Mucosa of gallbladder (tissue), 1 donor: Measurements from ENCODE around the gene FGF14. TPM values are rescaled to one million over a fixed set of nuclear protein-coding genes. Genes with fewer than 3 reads are reported as not detected.
"Not testable (repeated sequence)": the region's sequence is repeated elsewhere in the genome, so short reads cannot be mapped to it uniquely, and the experiment has no call there.

ENCODE experiments used
- DNase-seq: peaks from one replicate; pipeline ENCODE4 v3.0.0-alpha.2; 2020; ENCODE audit warnings: low spot score
- total RNA-seq: library from RNA; stranded (reverse); gene quantifications from one replicate; pipeline ENCODE4 v1.2.1, GENCODE V29; 2021
- donor health status: DM: no; HTN: no; CAD: no.

Gene FGF14
- total RNA-seq, 1 donor from 2014 or later, result 1.5 TPM

DNA sequence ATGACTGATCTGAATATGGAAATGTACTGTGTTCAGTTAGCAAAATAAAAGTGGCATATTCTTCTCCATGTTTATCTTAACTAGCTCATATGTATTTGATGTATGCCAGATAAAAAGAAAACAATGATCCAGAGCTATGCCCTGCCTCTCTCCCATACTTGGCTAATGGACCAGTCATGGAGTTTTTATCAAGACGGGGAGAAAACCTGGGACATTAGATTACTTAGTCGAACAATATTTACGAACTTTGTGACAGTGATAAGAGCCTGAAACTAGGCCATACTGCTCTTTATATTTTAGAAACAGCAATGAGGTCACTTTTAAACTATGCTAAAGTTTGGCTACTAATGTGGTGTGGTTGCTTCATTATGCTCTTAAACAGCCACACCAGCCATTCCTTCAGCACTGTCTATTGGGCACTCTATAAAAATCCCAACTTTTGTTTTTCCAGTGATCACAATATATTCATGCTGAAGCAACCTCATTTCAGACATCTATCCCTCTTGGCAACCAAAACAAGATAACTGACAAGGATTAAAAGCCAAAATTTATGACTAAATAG is 265.0 kb downstream of the FGF14 start:
- no peak for DNase-seq

DNA sequence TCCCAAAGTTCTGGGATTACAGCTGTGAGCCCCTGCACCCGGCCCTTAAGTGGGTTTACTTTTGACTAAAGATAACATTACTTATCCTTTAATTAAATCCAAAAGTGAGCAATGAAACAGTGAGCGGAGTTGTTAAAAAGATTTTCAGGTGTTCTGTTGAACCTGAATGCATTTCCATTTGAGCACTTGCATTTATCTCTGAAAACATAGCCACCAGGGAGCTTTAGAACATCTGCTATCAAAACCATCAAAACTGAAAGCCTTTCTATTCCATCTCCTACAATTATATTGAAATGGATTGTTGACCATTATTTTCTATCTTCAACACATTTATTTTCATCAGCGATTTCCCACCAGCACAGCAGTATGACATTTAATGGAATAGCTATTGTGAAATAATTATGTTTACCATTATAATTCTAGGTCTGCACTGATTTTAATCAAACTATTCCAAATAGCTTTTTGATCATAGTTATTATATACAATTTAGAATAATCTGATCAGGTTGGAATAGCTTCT is 269.0 kb downstream of the FGF14 start:
- no peak for DNase-seq

DNA sequence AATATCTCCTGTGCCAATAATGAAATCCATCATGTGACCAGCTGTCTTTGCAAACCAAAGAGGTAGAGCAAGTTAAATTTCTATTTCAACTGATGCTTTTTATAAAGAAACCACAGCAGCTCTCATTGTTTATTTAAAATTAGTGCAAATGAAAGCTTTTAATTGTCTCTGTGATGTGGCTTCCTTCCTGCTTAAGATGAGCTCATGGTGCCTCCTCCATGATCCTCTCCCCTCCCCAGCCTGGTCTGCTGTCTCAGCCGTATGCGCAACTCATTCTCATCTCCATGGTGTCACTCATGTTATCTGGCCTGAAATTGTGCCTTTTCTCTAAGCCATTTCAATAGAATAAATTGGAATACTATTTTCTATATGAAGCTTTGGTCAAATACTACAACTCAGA is 270.6 kb downstream of the FGF14 start:
- DNase-seq, result no peak

DNA sequence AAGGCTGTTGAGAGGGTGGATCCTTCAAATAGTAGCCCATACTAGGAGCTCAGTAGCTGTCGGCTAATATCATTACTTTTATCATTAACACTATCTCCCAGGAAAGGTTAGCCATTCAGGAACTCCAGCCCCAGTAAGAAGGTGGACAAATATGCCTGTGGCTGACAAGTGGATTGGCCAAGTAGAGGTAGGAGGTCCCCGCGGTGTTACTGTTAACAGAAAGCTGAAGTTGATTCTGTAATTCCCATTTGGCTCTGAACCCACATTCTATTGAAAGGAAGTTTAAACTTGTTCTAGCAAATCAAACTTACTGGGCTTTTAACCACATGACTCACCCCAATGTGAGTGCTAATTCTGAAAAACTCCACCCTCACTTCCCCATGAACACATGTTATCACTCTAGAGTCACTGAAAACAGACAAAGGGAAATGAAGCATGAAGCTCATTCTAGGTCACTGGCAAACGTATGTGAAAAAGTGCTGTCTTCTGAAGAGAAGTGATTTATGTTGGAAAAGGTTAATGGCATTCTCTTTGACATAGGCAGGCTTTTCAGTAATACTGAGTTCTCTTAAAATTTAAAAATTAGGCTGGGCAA is 273.5 kb downstream of the FGF14 start:
- no peak for DNase-seq

DNA sequence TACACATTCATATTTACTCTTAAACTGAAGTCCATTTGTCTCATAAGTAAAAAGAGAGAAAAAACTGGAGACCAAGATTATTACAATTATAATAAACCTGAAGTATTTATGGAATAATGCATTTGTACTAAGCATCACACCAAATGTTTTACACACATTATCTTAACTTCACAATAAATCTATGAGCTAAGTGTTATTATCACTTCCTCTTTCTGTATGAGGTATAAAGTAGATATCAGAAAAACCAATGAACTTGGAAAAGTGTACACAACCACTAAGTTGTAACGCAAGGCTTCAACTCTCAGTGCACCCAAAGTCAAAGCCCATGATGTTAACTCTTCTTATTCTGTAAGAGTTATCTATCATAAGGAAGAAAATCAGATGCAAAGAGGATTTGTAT is 274.7 kb downstream of the FGF14 start:
- DNase-seq, result no peak

DNA sequence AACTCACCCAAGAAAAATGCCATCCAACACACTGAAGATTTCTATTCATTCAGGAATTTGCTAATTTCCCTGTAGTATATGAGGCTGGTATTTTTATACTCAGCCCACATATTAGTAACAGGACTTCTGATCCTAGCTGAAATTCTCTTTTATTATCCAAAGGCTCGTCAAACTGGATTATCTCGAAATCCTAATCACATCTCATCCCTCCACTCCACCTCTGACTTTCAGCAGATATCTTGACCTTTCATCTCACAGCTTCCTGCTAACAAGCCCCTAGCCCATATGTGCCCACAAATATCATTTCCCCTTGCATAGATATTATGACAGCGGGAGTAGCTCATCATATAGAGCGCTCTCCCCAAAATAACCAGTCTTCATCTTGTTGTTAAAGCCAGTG is 279.7 kb downstream of the FGF14 start:
- no peak for DNase-seq

DNA sequence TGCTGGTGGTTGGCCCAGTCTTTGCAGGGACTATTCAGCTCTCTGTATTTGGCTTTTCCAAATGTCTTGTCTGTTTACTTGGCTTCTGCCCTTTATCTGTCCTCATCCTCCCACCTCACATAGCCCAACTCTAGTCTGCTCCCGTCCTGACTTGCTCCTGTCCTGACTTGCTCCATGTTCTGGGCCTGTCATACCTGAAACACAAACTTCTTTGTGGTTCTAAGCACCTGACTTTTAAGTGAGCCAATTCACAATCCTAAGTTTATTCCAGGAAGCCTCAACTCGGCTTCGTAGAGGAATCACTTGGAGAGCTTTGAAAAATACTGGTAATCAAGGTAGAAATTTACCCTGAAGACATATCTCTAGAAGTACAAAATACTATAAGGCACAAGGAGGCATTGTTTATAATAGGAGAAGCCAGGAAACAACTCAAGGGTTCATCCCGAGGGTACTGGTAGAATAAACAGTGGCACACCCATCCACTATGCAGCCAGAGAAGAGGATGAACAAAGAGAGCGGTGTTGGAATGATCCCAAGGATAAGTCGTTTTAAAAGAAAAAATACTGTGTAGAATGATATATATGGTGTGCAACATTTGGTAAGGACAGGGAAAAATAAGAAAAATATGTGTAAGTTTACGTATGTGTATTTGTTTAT is 284.5 kb downstream of the FGF14 start:
- no peak for DNase-seq

DNA sequence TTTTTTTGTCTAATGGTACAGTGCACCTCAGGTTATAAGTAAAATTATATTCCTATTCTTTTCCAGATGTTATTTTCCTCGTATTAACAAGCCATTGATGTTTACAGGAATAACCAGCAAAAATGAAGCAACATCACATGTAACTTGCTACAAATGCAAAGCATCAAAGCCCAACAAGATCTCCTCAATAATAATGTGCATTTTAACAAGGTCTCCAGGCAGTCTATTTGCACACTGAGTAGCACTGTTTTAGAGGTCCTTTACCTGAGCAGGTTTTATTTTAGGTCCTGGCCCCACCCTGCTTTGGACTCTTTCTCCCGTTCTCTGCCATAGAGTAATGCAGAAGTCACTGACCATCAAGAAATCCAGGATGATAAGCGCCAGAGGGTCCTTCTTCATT is 298.4 kb downstream of the FGF14 start:
- no peak for DNase-seq

DNA sequence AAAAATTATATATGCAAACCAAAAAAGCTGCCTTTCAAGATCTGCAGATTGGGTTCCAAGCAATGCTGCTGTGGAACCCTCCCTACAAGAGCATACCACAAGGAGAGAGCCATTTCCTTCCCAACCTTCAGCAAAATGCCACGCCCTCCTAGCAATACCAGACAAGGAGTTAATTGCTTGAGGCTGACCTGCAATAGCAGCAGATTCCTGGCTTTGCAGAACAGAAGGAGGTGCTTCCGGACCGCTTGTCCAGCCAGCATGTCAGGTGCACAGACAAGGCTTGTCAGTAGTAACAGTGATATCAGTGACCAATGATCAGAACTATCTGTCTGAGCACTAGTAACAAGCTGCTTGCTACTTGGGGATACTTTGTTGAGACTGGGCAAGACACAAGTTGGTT is 301.6 kb downstream of the FGF14 start:
- no peak for DNase-seq

DNA sequence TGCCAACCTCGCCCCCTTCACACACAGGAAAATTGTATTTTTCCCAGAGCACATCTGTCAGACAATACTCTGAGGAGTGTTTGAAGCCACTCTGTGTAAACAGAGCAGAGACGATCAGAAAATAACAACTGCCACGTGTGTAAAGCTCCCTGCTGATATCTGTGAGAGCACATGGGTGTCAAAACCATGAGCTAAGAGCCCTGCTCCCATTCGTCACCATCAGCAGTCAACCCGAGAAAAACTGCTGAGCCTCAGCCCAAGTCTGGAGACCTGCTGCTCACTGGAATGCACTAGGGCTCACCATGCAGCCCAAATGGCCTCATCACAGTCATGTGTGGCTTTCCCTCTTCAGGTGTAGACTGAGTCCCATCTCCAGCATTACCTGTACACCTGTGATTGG is 304.1 kb downstream of the FGF14 start:
- DNase-seq, result no peak

DNA sequence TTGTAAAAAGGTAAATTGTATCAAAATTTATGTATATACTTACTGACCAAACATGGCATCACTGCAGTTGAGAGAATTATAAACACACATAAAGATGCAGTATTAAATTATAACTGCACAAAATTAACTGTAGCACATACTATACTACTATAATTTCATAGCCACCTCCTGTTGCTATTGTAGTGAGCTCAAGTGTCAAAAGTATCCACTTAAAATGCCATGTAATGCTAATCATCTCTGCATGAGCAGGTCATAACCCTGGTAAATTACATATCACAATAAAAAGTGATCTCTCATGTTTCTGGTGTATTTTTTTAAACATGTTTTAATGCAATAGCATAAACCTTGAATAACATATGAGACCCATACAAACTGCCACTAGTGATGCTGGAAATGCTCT is 308.6 kb downstream of the FGF14 start:
- DNase-seq, result not testable (repeated sequence)

DNA sequence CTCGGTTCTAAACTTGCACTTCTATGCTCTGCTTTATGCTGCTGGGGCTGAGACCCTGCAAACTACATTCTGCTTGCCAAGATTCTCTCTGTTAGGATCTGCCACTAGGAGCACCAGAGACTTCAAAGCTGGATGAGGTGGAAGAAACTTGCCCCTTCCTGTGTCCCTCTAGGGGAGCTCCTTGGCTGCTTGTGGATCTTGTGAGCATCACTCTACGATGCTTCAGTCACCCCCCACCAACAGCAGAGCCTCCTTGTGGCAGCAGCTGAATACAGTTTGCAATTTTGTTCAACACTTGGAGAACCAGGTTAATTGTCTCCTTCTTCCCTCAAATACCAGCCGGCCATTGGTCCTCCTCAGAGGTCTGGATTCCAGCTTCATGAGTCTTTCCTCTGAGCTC is 310.6 kb downstream of the FGF14 start:
- DNase-seq, result no peak

DNA sequence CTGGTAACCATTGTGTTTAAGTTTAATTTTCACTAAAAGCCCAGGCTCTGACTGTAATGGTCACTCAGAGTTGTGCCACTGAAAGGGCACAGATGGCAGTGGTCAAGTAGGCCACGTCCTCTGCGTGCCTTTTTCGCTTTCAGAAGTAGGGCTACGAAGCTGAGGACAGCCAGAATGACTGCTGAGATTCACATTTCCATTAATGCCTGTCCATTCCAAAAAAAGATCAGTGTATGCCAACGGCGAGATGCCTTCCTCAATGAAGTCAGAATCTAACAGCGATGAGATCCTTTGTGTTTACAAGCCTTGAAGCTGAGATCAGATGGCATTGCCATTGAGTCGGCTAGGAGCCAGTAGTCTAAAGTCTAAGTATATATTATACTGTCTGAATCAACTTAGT is 311.3 kb downstream of the FGF14 start:
- no peak for DNase-seq

DNA sequence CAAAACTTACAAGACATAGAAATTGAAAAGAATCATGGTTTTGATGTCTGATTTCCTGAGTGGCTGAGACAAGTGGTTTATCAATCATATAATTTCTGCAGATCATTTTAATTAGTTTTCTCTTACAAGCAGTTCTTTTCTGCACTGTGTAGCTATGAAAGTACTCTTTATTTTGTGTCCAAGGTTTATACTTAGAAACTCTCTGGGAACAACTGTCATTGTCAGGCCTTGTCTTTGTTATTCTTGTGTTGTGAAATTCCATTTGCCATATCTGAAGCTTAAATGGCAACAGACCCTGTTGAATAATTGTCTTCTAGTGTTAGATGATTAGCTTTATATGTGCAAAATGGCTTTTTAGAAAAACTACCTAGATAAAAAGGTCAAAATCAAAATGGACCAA is 312.1 kb downstream of the FGF14 start:
- no peak for DNase-seq

DNA sequence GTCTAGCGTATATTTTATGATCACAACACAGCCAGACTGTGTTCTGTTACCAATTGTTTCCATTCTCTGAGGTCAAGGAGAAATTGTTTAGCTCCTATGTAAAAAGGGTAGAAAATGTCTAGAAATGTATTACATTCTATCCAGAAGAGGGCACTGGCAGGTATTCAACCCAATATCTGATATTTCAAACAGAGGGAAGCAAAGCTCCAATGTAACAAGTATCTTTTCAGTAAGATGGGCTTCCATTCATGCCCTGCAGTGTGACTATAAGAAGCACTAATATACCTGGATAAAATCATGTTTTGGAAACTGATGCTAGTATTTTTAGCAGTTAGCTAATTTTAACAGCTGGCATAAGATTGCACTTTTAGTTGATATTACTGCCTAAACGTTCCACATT is 312.7 kb downstream of the FGF14 start:
- DNase-seq, result no peak

DNA sequence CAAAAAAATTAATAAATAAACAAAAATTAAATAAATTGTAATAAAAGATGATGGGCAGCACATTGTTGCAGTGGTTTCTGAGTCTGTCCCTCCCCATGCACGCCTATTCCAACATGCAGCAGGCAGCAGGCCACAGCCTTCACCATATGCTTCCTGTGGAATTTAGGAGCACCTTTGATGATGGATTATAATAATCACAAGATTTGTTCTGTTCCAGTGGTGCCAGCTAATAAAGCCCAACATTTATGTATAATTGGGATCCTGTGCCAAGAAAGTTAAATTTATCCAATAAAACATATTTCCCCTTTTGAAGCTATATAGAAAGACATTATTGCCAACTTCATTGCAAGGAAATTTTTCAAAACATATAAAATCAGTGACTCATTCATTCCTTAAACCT is 328.6 kb downstream of the FGF14 start:
- no peak for DNase-seq

DNA sequence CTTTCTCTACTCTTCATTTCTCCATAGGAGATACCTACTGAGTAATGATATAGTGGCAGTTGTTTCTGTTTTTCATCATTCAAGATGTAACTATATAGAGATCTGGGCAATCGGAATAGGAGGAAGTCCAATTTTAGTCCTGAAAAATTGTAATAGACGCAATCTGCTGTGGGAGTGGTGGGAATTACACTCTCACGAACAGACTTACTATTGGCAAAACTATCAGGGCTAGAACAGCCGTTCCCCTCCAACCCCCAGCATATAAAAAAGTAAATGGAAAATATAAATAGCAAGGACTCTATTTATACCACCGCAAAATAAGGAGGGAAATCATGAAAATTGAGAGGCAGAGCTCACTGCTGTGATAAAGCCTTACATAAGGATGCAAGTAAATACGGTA is 330.1 kb downstream of the FGF14 start:
- DNase-seq, result no peak

DNA sequence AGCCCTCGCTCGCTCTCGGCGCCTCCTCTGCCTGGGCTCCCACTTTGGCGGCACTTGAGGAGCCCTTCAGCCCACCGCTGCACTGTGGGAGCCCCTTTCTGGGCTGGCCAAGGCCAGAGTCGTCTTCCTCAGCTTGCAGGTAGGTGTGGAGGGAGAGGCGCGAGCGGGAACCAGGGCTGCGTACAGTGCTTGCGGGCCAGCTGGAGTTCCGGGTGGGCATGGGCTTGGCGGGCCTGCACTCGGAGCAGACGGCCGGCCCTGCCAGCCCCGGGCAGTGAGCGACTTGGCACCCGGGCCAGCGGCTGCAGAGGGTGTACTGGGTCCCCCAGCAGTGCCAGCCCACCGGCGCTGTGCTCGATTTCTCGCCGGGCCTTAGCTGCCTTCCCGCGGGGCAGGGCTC is 333.5 kb downstream of the FGF14 start:
- DNase-seq, result not testable (repeated sequence)

DNA sequence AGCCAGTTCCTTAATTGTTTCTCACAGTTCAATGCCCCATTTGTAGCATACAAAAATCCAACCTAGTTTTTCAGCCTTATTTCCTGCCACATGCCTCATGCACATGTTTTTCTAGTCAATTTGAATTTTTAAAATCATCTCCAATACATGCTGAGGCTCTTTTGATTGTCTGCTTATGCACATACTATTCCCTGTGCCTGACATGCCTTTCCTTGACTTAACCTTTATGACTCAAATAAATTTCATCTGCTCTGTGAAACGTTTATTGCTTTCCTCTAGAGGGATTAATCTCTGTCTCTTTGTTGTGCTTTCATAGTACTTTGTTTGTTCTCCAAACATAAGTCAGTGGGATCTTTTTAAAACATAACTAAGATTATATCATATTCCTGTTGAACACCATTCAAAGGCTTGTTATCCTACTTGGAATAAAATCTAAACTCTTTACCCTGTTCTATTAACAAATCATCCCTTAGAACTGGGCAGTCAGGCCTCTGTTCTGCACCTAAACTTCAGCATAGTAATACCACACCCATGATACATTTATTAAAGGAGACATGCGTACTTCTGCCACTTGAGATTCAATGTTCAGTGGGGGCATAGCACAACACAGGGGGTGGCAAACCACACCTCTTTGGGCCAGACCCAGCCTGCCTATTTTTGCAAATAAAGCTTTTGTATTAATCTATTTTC is 346.6 kb downstream of the FGF14 start:
- DNase-seq, result no peak

DNA sequence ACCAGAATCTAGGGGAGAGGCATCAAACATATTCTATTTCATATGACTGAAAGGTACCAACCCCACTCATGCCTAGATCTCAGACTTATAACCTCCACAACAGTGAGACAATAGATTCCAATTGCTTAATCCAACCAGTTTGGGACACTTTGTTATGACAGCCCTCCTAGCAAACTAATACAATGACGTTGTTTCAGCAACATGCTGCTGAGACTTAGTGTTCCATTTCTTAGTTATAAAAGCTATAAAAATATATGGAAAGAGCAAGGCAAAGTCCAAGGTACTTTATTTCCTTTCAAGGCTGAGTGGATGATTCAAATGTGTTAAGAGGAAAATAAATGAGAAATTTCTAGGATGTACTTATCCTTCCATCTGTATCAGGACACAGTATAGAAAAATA is 352.0 kb downstream of the FGF14 start:
- DNase-seq, result no peak

DNA sequence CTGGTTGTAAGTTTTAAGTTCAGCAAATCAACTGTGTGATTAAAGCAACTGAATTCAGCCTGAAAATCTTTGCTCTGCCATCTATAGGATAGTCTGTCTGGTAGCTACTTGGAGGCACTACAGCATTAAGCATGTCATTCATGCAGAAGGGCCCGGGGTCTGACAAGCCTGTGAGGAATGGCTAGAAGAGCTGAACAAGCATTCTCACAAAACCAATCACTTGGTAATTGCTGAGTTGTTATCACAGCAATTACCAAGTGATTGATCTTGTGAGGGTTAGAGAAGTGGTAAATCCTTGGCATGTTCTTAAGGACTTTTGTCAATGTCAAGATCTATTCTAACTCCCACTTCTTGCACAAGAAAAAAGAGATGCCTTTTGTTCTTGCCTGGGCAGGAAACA is 356.1 kb downstream of the FGF14 start:
- no peak for DNase-seq

DNA sequence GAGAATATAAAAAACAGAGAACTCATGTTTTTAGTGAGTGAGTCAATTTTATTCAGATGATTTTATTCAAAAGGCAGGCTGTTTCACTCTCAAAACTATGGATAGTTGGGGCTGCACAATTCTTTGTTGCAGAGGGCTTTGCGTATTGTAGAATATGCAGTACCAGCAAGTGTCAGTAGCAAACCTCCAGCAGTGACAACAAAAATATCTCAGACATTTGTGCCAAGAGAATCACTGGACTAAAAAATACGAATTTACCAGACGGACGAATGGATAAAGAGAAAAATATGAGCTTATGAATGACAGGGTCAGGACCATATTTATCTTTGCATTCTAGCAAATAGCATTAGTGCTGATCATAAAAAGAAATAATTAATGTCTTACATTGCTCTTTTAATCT is 359.1 kb downstream of the FGF14 start:
- no peak for DNase-seq

DNA sequence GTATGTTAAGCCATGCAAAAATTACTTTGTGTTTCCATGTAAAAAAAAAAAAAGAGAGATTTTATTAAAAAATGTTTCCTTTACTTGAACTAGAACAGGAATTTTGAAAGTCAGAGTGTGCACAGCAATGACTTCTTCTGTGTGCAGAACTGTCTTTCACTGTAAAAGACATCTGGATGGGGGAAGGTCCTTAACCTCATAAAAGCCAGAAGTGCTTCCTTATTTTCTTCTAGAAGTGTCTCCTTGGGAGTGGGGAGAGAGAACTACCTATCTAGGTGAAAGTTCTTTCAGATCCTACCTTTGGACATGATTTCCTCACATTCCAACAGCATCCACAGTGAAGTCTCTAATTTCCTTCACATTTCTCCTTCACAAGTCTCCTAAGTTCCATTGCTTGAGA is 360.3 kb downstream of the FGF14 start:
- no peak for DNase-seq
